Spleen (tissue), 11 donors: ENCODE measurements around the gene SMAD6. TPM values are rescaled to one million over a fixed set of nuclear protein-coding genes. Genes with fewer than 3 reads are reported as not detected.

Experiments
- DNase-seq: peaks from one replicate; pipeline ENCODE4 v3.0.0-alpha.2; 2020
- H3K27ac ChIP-seq, 8 donors: fragments of 200-600 bp; sonication (generic) in 7 of 8; 1 replicate in 4 of 8; 2 replicates in 4 of 8; pipeline versions ENCODE4 v1.5.0 to v1.8.0; 2016 to 2021; ENCODE audit warnings: inconsistent platforms in 4 of 8, mild to moderate bottlenecking in 4 of 8, moderate library complexity in 1 of 8
- H3K27me3 ChIP-seq, 7 donors: fragments of 200-600 bp; sonication (generic) in 6 of 7; replicated peaks in 1 of 7; 1 replicate in 4 of 7; 2 replicates in 3 of 7; pipeline versions ENCODE4 v1.5.0 to v1.8.0; 2016 to 2021; ENCODE audit warnings: inconsistent platforms in 3 of 7, mild to moderate bottlenecking in 1 of 7
- H3K36me3 ChIP-seq, 6 donors: fragments of 200-600 bp; sonication (generic) in 5 of 6; 1 replicate in 4 of 6; 2 replicates in 2 of 6; pipeline versions ENCODE4 v1.5.0 to v1.8.0; 2016 to 2021; ENCODE audit warnings: inconsistent platforms in 2 of 6
- H3K4me1 ChIP-seq, 6 donors: fragments of 200-600 bp; sonication (generic) in 5 of 6; 1 replicate in 3 of 6; 2 replicates in 3 of 6; pipeline versions ENCODE4 v1.5.0 to v1.8.0; 2016 to 2021; ENCODE audit warnings: inconsistent platforms in 3 of 6
- H3K4me3 ChIP-seq, 8 donors: fragments of 200-600 bp; sonication (generic) in 7 of 8; 1 replicate in 4 of 8; 2 replicates in 4 of 8; pipeline versions ENCODE4 v1.5.0 to v1.8.0; 2016 to 2021; ENCODE audit warnings: inconsistent platforms in 4 of 8, mild to moderate bottlenecking in 4 of 8, moderate library complexity in 2 of 8
- H3K9me3 ChIP-seq, 8 donors: fragments of 200-600 bp; sonication (generic) in 7 of 8; 1 replicate in 4 of 8; 2 replicates in 4 of 8; pipeline versions ENCODE4 v1.5.0 to v1.8.0; 2016 to 2021; ENCODE audit warnings: inconsistent platforms in 4 of 8
- POLR2A ChIP-seq, 3 donors: fragments of 450-650 bp; IDR thresholded peaks; one replicate each; pipeline ENCODE4 v1.5.1; 2017; ENCODE audit warnings: antibody characterized with exemption in 3 of 3, mild to moderate bottlenecking in 1 of 3
- POLR2AphosphoS5 ChIP-seq, 3 donors: sonication (generic); formaldehyde crosslinking; IDR thresholded peaks; one replicate each; pipeline ENCODE4 v1.5.1; 2017; ENCODE audit warnings: antibody characterized with exemption in 3 of 3
- WGBS, 5 donors: extraction: QIAGEN DNeasy Blood & Tissue Kit in 3 of 5; methylation state at CpG; one replicate each; pipeline versions ENCODE4 v1.1.5 to v1.1.7; 2013 to 2018; 5-methylcytosine and 5-hydroxymethylcytosine counted together
- intact Hi-C: fragments of 100-400 bp; cut with DNase I; formaldehyde crosslinking; loops from one replicate; pipeline ENCODE4 v1.15.0; 2023; ENCODE audit warnings: low total_unique reads
- polyA plus RNA-seq, 3 donors: library from polyadenylated mRNA; stranded (reverse); fragments of 200-250 nt; gene quantifications; one replicate each; pipeline ENCODE4 v1.2.1, GENCODE V29; 2013
- total RNA-seq, 7 donors: library from RNA; depleted of rRNA in 3 of 7; stranded (reverse); fragments of >200 nt in 3 of 7; fragmentation: NEBNext Ultra II Directional in 4 of 7; extraction: Animal tissue kit (Norgen Biotek cat#: 25700) in 4 of 7; gene quantifications; one replicate each; pipeline versions ENCODE4 v1.1.0 to v1.2.1, GENCODE V29; 2016 to 2021
- TF ChIP-seq, protein P1 (sequence below), 11 experiments: fragments of 200-600 bp in 7 of 11; fragments of 450-650 bp in 4 of 11; sonication (generic) in 4 of 11; IDR thresholded peaks in 8 of 11; conservative IDR thresholded peaks in 3 of 11; 1 replicate in 7 of 11; 2 replicates in 4 of 11; pipeline versions ENCODE4 v1.4.0 to v1.8.0; 2016 to 2021; ENCODE audit warnings: antibody characterized with exemption in 11 of 11, inconsistent platforms in 4 of 11, mild to moderate bottlenecking in 1 of 11
- donor health status: healthy with polysubstance abuse.
- donor health status: DM: no; HTN: no; CAD: no; lungs with moderate emphysema.
- donor health status: DM: no; HTN: no; CAD: no.
- donor health status: Bipolar disorder and iron deficiency.
- donor health status: healthy.
- donor health status: DM: no; HTN: no; CAD: no.
- donor health status: DM: yes; HTN: yes; CAD: no.

SMAD6 gene
- total and polyA plus RNA-seq, 10 donors, result 0.72 to 14.0 (median 4.8) TPM

- DNase-seq, result no peak
- Histone ChIP-seq H3K27ac (peak overlapping the region in 4 of 8 donors; percentile 3 to 74 (median 23)), H3K27me3 (no peaks in the 10 kb centered on the region), H3K4me1 (peaks cover 0 to 38% (median 17%) of the 10 kb centered on the region in 6 donors), H3K4me3 (no peak overlapping the region), H3K9me3 (no peaks in the 10 kb centered on the region), H3K36me3 (no peaks in the 10 kb centered on the region)
- intact Hi-C loops, result no loop called here
- 27 to 75% (median 55%) methylated on average over 2 to 5 of the region's 5 CpGs for WGBS, 5 donors
- TF ChIP-seq, protein P1, sequence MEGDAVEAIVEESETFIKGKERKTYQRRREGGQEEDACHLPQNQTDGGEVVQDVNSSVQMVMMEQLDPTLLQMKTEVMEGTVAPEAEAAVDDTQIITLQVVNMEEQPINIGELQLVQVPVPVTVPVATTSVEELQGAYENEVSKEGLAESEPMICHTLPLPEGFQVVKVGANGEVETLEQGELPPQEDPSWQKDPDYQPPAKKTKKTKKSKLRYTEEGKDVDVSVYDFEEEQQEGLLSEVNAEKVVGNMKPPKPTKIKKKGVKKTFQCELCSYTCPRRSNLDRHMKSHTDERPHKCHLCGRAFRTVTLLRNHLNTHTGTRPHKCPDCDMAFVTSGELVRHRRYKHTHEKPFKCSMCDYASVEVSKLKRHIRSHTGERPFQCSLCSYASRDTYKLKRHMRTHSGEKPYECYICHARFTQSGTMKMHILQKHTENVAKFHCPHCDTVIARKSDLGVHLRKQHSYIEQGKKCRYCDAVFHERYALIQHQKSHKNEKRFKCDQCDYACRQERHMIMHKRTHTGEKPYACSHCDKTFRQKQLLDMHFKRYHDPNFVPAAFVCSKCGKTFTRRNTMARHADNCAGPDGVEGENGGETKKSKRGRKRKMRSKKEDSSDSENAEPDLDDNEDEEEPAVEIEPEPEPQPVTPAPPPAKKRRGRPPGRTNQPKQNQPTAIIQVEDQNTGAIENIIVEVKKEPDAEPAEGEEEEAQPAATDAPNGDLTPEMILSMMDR (IDR thresholded peaks at IDR 0.05 in 8 of 11, conservative IDR thresholded peaks at IDR 0.05 in 3 of 11), result no peak
- TF ChIP-seq POLR2A (IDR thresholded peaks at IDR 0.05) (no peak), POLR2AphosphoS5 (IDR thresholded peaks at IDR 0.05) (no peak)
Measured at GRCh38 chr15:66746231-66746605, 44.2 kb downstream of the SMAD6 start.

DNA sequence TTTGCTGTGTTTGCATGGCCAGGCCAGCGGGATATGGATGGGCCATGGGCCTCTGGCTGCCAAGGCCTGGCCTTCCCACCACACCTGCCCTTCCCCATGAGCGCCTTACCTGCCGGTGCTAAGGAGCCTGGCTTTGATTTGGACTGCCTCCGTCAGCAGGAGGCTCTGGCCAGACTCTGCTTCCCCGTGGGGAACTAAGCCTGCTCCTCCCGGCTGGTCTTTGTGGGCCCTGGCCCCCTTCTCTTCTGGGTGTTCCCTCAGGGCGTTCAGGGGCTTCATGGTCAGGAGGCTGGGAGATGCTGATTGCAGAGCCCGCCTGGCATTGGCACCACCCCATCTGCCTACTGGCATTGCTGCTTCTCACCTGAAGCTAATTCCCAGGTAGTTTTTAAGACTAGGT, 45.2 kb downstream of the SMAD6 start:
- no peak for DNase-seq
- H3K36me3 ChIP-seq, result no peaks in the 10 kb centered on the region
- intact Hi-C loops, result no loop called here
- peak overlapping the region in 2 of 8 donors; percentile 28 to 74 for H3K27ac ChIP-seq
- peaks cover 0 to 48% (median 21%) of the 10 kb centered on the region in 6 donors for H3K4me1 ChIP-seq
- no peaks in the 10 kb centered on the region for H3K9me3 ChIP-seq
- no peak overlapping the region for H3K4me3 ChIP-seq
- no peaks in the 10 kb centered on the region for H3K27me3 ChIP-seq
- 91 to 99% (median 93%) methylated on average over 8 of the region's 8 CpGs for WGBS, 5 donors
- no peak for TF ChIP-seq POLR2A (IDR thresholded peaks at IDR 0.05)
- TF ChIP-seq, protein P1 (IDR thresholded peaks at IDR 0.05 in 8 of 11, conservative IDR thresholded peaks at IDR 0.05 in 3 of 11), result no peak
- TF ChIP-seq POLR2AphosphoS5 (IDR thresholded peaks at IDR 0.05), result no peak

- WGBS, 5 donors, result 66 to 83% (median 75%) methylated on average over 10 of the region's 10 CpGs
- Histone ChIP-seq H3K27ac (peak overlapping the region in 2 of 8 donors; percentile 18 to 28), H3K9me3 (no peaks in the 10 kb centered on the region), H3K4me3 (no peak overlapping the region), H3K36me3 (no peaks in the 10 kb centered on the region), H3K4me1 (peaks cover 0 to 49% (median 22%) of the 10 kb centered on the region in 6 donors), H3K27me3 (no peaks in the 10 kb centered on the region)
- intact Hi-C loops, result no loop called here
- DNase-seq, result no peak
- TF ChIP-seq, protein P1 (IDR thresholded peaks at IDR 0.05 in 8 of 11, conservative IDR thresholded peaks at IDR 0.05 in 3 of 11), result no peak
- no peak for TF ChIP-seq POLR2A (IDR thresholded peaks at IDR 0.05)
- TF ChIP-seq POLR2AphosphoS5 (IDR thresholded peaks at IDR 0.05), result no peak
Measured at GRCh38 chr15:66747886-66748707, 46.1 kb downstream of the SMAD6 start.

DNA sequence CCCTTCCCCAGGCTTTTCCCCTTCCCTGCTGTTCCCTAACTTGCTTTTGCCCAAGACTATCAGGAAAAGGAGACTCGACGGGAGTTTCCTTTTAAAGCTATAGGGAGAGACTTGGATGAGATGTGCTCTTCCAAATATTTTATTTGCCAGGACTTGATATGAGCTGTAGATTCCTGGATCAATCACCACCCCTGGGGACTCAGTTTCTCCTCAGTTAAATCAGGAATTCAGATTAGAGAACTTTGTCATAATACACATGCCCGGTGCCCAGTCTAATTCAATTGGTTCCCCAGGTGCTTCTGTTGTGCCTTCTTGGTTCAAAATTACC, 46.6 kb downstream of the SMAD6 start:
- 69 to 81% (median 76%) methylated on average over 3 of the region's 3 CpGs for WGBS, 5 donors
- TF ChIP-seq, protein P1 (IDR thresholded peaks at IDR 0.05 in 8 of 11, conservative IDR thresholded peaks at IDR 0.05 in 3 of 11), result no peak
- no peak for TF ChIP-seq POLR2AphosphoS5 (IDR thresholded peaks at IDR 0.05)
- TF ChIP-seq POLR2A (IDR thresholded peaks at IDR 0.05), result no peak
- DNase-seq, result no peak
- intact Hi-C loops, result no loop called here
- peak overlapping the region in 1 of 8 donors; percentile 1 for H3K27ac ChIP-seq
- H3K4me1 ChIP-seq, result peaks cover 0 to 50% (median 22%) of the 10 kb centered on the region in 6 donors
- H3K36me3 ChIP-seq, result no peaks in the 10 kb centered on the region
- H3K27me3 ChIP-seq, result no peaks in the 10 kb centered on the region
- H3K4me3 ChIP-seq, result no peak overlapping the region
- H3K9me3 ChIP-seq, result no peaks in the 10 kb centered on the region
